Measurements from ENCODE around the gene SRSF2. TPM values are rescaled to one million over a fixed set of nuclear protein-coding genes. Genes with fewer than 3 reads are reported as not detected.
"Not testable (repeated sequence)": the region's sequence is repeated elsewhere in the genome, so short reads cannot be mapped to it uniquely, and the experiment has no call there.

The SRSF2 gene
- total RNA-seq, 1 donor from 2014 or later, result 239 TPM

- Mint-ChIP-seq H3K27me3 (ENCODE audit: low read depth) (no peaks in the 10 kb centered on the region), H3K9me3 (peaks cover 10% of the 10 kb centered on the region), H3K4me1 (peaks cover 25% of the 10 kb centered on the region), H3K36me3 (peaks cover 37% of the 10 kb centered on the region), H3K27ac (peak overlapping the region; percentile 50), H3K4me3 (no peak overlapping the region)
- DNase-seq (ENCODE audit: low spot score in 2 of 2, unreplicated experiment in 2 of 2), result no peak
- TF ChIP-seq CTCF (IDR thresholded peaks at IDR 0.05; ENCODE audit: unreplicated experiment), result no peak
Observed at GRCh38 chr17:76742958-76743357, 5.8 kb upstream of the SRSF2 start.

- H3K4me3 Mint-ChIP-seq, result no peak overlapping the region
- no peak for TF ChIP-seq CTCF (IDR thresholded peaks at IDR 0.05; ENCODE audit: unreplicated experiment)
- H3K27ac Mint-ChIP-seq, result no peak overlapping the region
- no peaks in the 10 kb centered on the region for H3K27me3 Mint-ChIP-seq (ENCODE audit: low read depth)
- H3K36me3 Mint-ChIP-seq, result peaks cover 27% of the 10 kb centered on the region
- no peaks in the 10 kb centered on the region for H3K9me3 Mint-ChIP-seq
- no peak for DNase-seq (ENCODE audit: low spot score in 2 of 2, unreplicated experiment in 2 of 2)
- peaks cover 30% of the 10 kb centered on the region for H3K4me1 Mint-ChIP-seq
Observed at GRCh38 chr17:76740329-76741118, 3.4 kb upstream of the SRSF2 start.

- not testable (repeated sequence) for DNase-seq (ENCODE audit: low spot score in 2 of 2, unreplicated experiment in 2 of 2); H3K9me3 Mint-ChIP-seq; H3K27ac Mint-ChIP-seq; H3K4me3 Mint-ChIP-seq; H3K27me3 Mint-ChIP-seq (ENCODE audit: low read depth)
- peaks cover 37% of the 10 kb centered on the region for H3K4me1 Mint-ChIP-seq
- H3K36me3 Mint-ChIP-seq, result peaks cover 22% of the 10 kb centered on the region
Observed at GRCh38 chr17:76739568-76740115, 2.5 kb upstream of the SRSF2 start.

- peak overlapping the region; percentile 86 for H3K4me3 Mint-ChIP-seq
- no peak for TF ChIP-seq CTCF (IDR thresholded peaks at IDR 0.05; ENCODE audit: unreplicated experiment)
- DNase-seq (ENCODE audit: low spot score in 2 of 2, unreplicated experiment in 2 of 2), result no peak
Observed at GRCh38 chr17:76738468-76738850, 1.3 kb upstream of the SRSF2 start.

GRCh38 chr17:76737676-76738467, 741 bp upstream of the SRSF2 start, which contains the start of gene MFSD11:
TSS of gene MFSD11 (plus strand) at chr17:76738119. CDS start at chr17:76738353, 234 bp downstream.
- peaks cover 31% of the 10 kb centered on the region for H3K36me3 Mint-ChIP-seq
- no peaks in the 10 kb centered on the region for H3K9me3 Mint-ChIP-seq
- peak; percentile 85 to 90 for DNase-seq (ENCODE audit: low spot score in 2 of 2, unreplicated experiment in 2 of 2)
- H3K4me3 Mint-ChIP-seq, result peak within 1 kb of the TSS; percentile 86
- TF ChIP-seq CTCF (IDR thresholded peaks at IDR 0.05; ENCODE audit: unreplicated experiment), result no peak
- H3K27me3 Mint-ChIP-seq (ENCODE audit: low read depth), result no peaks in the 10 kb centered on the region
- peak within 1 kb of the TSS; percentile 99 for H3K27ac Mint-ChIP-seq
- peaks cover 51% of the 10 kb centered on the region for H3K4me1 Mint-ChIP-seq

More at GRCh38 chr17:76738468-76738850, 1.3 kb upstream of the SRSF2 start:
- Mint-ChIP-seq H3K4me1 (peaks cover 49% of the 10 kb centered on the region), H3K27me3 (ENCODE audit: low read depth) (no peaks in the 10 kb centered on the region), H3K9me3 (no peaks in the 10 kb centered on the region), H3K36me3 (peaks cover 26% of the 10 kb centered on the region), H3K27ac (peak overlapping the region; percentile 99)
